Measurements from ENCODE around the gene INPP1. TPM values are rescaled to one million over a fixed set of nuclear protein-coding genes. Genes with fewer than 3 reads are reported as not detected.

The INPP1 gene
- total RNA-seq, 1 donor from 2014 or later, result 41.7 TPM

DNA sequence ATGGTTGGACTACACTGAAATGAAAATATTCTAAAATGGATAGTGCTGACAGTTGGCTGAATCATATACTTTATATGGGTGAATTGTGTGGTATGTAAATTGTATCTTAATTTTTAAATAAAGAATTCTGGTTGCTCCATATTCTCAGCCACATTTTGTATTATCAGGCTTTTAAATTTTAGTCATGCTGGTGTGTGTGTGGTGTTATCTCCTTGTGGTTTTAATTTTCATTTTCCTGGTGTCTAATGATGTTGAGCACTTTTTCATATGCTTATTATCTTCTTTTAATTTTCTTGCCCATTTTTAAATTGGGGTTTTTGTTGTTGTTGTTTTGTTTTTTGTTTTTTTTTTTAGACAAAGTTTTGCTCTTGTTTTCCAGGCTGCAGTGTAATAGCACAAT is 20.0 kb upstream of the INPP1 start:
- Mint-ChIP-seq H3K4me3 (ENCODE audit: unreplicated experiment) (no peak overlapping the region), H3K9me3 (ENCODE audit: unreplicated experiment) (peaks cover 2% of the 10 kb centered on the region), H3K4me1 (ENCODE audit: low read depth, unreplicated experiment) (peaks cover 11% of the 10 kb centered on the region), H3K27me3 (ENCODE audit: unreplicated experiment) (no peaks in the 10 kb centered on the region), H3K27ac (ENCODE audit: unreplicated experiment) (no peak overlapping the region), H3K36me3 (ENCODE audit: unreplicated experiment) (no peaks in the 10 kb centered on the region)
- no peak for DNase-seq
- TF ChIP-seq, protein P1, sequence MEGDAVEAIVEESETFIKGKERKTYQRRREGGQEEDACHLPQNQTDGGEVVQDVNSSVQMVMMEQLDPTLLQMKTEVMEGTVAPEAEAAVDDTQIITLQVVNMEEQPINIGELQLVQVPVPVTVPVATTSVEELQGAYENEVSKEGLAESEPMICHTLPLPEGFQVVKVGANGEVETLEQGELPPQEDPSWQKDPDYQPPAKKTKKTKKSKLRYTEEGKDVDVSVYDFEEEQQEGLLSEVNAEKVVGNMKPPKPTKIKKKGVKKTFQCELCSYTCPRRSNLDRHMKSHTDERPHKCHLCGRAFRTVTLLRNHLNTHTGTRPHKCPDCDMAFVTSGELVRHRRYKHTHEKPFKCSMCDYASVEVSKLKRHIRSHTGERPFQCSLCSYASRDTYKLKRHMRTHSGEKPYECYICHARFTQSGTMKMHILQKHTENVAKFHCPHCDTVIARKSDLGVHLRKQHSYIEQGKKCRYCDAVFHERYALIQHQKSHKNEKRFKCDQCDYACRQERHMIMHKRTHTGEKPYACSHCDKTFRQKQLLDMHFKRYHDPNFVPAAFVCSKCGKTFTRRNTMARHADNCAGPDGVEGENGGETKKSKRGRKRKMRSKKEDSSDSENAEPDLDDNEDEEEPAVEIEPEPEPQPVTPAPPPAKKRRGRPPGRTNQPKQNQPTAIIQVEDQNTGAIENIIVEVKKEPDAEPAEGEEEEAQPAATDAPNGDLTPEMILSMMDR (IDR thresholded peaks at IDR 0.05; ENCODE audit: partially characterized antibody, unreplicated experiment), result no peak

DNA sequence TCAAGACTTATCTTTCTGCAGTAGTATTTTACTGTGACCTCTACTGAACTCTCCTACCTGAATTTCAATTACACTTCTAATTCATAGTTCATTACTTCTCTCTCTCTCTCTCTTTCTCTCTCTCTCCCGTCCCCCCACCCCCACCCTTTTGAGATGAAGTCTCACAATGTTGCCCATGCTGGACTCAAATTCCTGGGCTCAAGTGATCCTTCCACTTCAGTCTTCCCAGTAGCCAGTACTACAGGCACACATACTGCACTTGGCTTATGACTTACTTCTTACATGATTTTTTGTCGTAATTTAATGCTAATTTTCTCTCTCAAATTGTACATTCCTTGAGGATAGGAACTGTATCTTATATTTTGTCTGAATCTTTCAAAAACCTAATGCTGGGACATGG is 17.8 kb upstream of the INPP1 start:
- no peak overlapping the region for H3K27ac Mint-ChIP-seq (ENCODE audit: unreplicated experiment)
- H3K4me1 Mint-ChIP-seq (ENCODE audit: low read depth, unreplicated experiment), result peaks cover 6% of the 10 kb centered on the region
- no peaks in the 10 kb centered on the region for H3K9me3 Mint-ChIP-seq (ENCODE audit: unreplicated experiment)
- no peak overlapping the region for H3K4me3 Mint-ChIP-seq (ENCODE audit: unreplicated experiment)
- DNase-seq, result no peak
- H3K36me3 Mint-ChIP-seq (ENCODE audit: unreplicated experiment), result no peaks in the 10 kb centered on the region
- no peaks in the 10 kb centered on the region for H3K27me3 Mint-ChIP-seq (ENCODE audit: unreplicated experiment)
- TF ChIP-seq, protein P1 (IDR thresholded peaks at IDR 0.05; ENCODE audit: partially characterized antibody, unreplicated experiment), result no peak

DNA sequence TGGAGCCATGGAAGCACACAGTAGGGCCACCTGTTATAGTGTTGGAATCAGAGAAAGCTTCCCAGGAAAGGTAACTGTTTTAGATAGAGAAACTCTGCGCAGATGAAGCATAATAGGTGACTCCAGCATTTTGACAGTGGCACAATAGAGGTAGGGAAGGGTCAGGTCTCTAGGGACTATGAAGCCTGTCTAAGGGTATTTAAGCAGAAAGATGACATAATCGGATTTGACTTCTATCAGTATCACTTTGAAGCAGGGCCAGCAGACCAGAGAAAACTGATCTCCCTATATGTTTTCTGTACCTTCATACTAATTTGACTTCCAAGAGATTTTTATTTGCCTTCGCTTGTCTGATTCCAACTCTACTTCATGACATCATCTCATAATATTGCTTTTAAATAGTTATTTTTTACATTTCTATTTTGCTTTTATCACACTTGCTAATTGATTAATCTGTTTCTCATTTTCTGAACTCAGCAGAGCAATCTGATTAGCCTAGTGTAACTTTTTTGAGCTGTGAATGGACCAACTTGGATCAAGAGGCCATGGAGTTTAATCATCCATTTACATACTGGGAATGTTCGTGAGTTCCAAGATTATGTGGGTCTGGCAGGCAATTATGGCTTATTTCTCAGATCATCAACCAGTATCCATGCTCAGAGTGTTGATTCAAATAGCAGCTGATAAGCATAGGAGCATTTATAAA is 15.4 kb upstream of the INPP1 start:
- Mint-ChIP-seq H3K27me3 (ENCODE audit: unreplicated experiment) (no peaks in the 10 kb centered on the region), H3K27ac (ENCODE audit: unreplicated experiment) (no peak overlapping the region), H3K4me3 (ENCODE audit: unreplicated experiment) (no peak overlapping the region), H3K36me3 (ENCODE audit: unreplicated experiment) (no peaks in the 10 kb centered on the region), H3K9me3 (ENCODE audit: unreplicated experiment) (no peaks in the 10 kb centered on the region), H3K4me1 (ENCODE audit: low read depth, unreplicated experiment) (peaks cover 6% of the 10 kb centered on the region)
- TF ChIP-seq, protein P1 (IDR thresholded peaks at IDR 0.05; ENCODE audit: partially characterized antibody, unreplicated experiment), result no peak
- no peak for DNase-seq

DNA sequence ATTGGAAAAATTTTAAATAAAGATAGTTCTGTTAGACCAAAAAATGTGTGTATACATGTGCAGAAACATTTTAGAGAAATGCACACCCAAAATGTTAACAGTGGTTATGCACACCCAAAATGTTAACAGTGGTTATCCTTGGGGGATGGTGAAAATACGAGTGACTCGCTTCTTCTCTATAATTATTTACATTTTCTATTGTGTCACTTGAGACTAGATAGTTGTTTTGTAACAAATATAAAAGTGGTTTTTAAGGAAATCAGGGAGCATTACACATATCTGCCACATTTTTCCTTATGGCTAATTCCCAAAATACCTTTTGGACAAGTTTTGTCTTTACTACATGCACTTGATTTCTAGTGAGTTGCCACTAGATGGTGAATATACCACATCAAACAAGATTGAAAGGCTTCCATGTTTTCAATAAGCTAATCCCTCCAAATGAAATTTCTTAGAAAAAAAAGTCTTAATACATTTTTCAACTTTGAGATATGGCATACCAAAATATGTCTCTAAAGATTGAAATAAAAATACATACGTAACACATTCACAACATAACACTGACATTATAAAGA is 14.7 kb upstream of the INPP1 start:
- no peaks in the 10 kb centered on the region for H3K27me3 Mint-ChIP-seq (ENCODE audit: unreplicated experiment)
- peaks cover 6% of the 10 kb centered on the region for H3K4me1 Mint-ChIP-seq (ENCODE audit: low read depth, unreplicated experiment)
- H3K36me3 Mint-ChIP-seq (ENCODE audit: unreplicated experiment), result no peaks in the 10 kb centered on the region
- no peak overlapping the region for H3K27ac Mint-ChIP-seq (ENCODE audit: unreplicated experiment)
- DNase-seq, result no peak
- no peaks in the 10 kb centered on the region for H3K9me3 Mint-ChIP-seq (ENCODE audit: unreplicated experiment)
- TF ChIP-seq, protein P1 (IDR thresholded peaks at IDR 0.05; ENCODE audit: partially characterized antibody, unreplicated experiment), result no peak
- H3K4me3 Mint-ChIP-seq (ENCODE audit: unreplicated experiment), result no peak overlapping the region

DNA sequence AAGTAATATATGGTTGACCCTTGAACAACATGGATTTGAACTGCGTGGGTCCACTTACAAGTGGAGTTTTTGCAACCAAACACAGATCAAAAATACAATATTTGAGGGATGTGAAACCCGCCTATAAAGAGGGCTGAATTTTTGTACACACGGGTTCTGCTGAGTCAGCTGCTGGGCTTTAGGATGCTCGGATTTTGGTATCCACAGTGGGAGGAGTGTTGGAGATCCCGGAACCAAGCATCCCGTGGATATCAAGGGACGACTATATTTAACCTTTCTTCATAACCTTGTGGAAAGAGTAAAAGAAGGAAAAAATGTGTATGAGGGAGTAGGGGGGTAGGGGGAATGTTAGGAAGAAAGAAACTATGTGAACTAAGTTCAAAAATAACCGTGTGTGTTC is 10.0 kb upstream of the INPP1 start:
- H3K4me3 Mint-ChIP-seq (ENCODE audit: unreplicated experiment), result no peak overlapping the region
- TF ChIP-seq, protein P1 (IDR thresholded peaks at IDR 0.05; ENCODE audit: partially characterized antibody, unreplicated experiment), result no peak

More for the DNA sequence above, 10.0 kb upstream of the INPP1 start:
- Mint-ChIP-seq H3K27me3 (ENCODE audit: unreplicated experiment) (no peaks in the 10 kb centered on the region), H3K9me3 (ENCODE audit: unreplicated experiment) (no peaks in the 10 kb centered on the region), H3K4me1 (ENCODE audit: low read depth, unreplicated experiment) (no peaks in the 10 kb centered on the region), H3K36me3 (ENCODE audit: unreplicated experiment) (no peaks in the 10 kb centered on the region), H3K27ac (ENCODE audit: unreplicated experiment) (no peak overlapping the region)
- DNase-seq, result no peak

Data from glutamatergic neuron (in vitro differentiated cells).